BLaER1 (cell line): ENCODE results near the gene PLEKHA1.
A peak's percentile ranks its signal among the peaks of the same experiment; 100 is the strongest.

Source experiments
- H3K27ac ChIP-seq: shearing (Covaris generic); formaldehyde crosslinking; 2 replicates; pipeline ENCODE4 v1.8.1; 2022
- H3K27me3 ChIP-seq: shearing (Covaris generic); formaldehyde crosslinking; 2 replicates; pipeline ENCODE4 v1.8.1; 2022
- H3K36me3 ChIP-seq: shearing (Covaris generic); formaldehyde crosslinking; 2 replicates; pipeline ENCODE4 v1.8.1; 2022
- H3K4me1 ChIP-seq: shearing (Covaris generic); formaldehyde crosslinking; 2 replicates; pipeline ENCODE4 v1.8.1; 2022
- H3K4me2 ChIP-seq: shearing (Covaris generic); formaldehyde crosslinking; 2 replicates; pipeline ENCODE4 v1.8.1; 2022
- H3K4me3 ChIP-seq: shearing (Covaris generic); formaldehyde crosslinking; 2 replicates; pipeline ENCODE4 v1.8.1; 2022
- H3K9ac ChIP-seq: shearing (Covaris generic); formaldehyde crosslinking; 2 replicates; pipeline ENCODE4 v1.8.1; 2022
- H3K9me3 ChIP-seq: shearing (Covaris generic); formaldehyde crosslinking; 2 replicates; pipeline ENCODE4 v1.8.1; 2022
- H4K20me1 ChIP-seq: shearing (Covaris generic); formaldehyde crosslinking; 2 replicates; pipeline ENCODE4 v1.8.1; 2022
- Cebpa-rat ChIP-seq: shearing (Covaris generic); IDR thresholded peaks from 2 replicates; pipeline ENCODE4 v1.8.1; 2022

PLEKHA1 gene

DNA sequence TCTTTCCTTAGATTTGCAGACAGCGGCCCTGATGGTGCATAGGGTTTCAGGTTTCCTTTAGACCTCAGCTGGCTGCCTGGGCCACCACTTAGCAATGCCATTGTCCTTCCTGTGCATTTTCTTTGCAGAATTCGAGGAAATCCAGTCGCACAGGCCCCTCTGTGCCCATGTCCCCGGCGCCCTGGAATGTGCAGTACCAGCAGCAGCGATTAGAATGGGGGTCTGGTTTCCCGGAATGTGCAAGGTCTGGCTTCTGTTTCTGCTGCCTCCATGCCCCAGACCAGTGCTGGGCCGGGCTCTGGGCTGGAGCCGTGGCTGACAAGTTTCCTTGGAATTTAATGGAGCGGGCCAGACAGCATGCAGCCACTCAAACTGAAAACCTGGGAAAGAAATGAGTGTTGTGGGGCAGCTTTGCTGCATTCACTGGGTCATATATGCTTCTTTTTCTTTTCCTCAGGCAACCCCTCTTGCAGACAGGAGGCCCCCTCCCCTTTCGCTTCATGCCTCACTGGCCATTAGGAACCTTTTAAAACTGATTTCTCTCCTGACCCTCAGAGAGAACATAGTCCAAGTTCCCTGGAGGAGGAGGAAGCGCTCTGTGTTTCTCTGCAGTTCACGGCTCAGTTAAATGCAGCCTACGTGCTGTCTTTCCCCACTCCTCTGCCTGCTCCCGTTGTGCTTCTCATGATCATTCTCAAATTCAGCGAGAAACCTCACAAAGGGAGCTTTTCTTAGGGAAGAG is 101.3 kb downstream of the PLEKHA1 start:
- Histone ChIP-seq H3K36me3 (no peaks in the 10 kb centered on the region), H3K9ac (no peak overlapping the region), H3K4me2 (peak overlapping the region; percentile 82), H3K4me1 (peaks cover 32% of the 10 kb centered on the region), H3K27ac (no peak overlapping the region), H3K27me3 (no peaks in the 10 kb centered on the region), H3K9me3 (no peaks in the 10 kb centered on the region), H3K4me3 (no peak overlapping the region), H4K20me1 (no peaks in the 10 kb centered on the region)
- no peak for TF ChIP-seq Cebpa-rat

DNA sequence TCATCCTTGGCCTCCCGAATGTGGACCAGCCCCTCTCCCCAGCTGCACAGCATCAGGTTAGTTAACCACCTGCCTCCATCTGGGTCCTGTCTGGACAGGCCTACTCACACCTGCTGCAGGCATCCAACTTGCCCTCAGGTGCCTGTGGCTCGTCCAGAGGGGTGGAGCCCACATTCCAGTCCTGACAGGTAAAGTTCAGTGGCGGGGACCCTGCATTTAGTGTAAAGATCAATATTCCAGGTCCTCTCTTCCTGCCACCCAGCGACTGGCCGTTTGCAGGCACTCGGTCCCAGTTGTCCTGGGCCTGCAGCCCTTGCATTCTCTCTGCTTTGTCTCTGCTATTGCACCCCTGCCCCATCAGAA is 101.8 kb downstream of the PLEKHA1 start:
- no peak overlapping the region for H3K4me3 ChIP-seq
- peak overlapping the region; percentile 82 for H3K4me2 ChIP-seq
- H3K36me3 ChIP-seq = no peaks in the 10 kb centered on the region
- H3K27me3 ChIP-seq = no peaks in the 10 kb centered on the region
- peaks cover 1% of the 10 kb centered on the region for H3K9me3 ChIP-seq
- H3K9ac ChIP-seq = no peak overlapping the region
- H3K4me1 ChIP-seq = peaks cover 32% of the 10 kb centered on the region
- H3K27ac ChIP-seq = no peak overlapping the region
- no peaks in the 10 kb centered on the region for H4K20me1 ChIP-seq
- TF ChIP-seq Cebpa-rat = no peak

DNA sequence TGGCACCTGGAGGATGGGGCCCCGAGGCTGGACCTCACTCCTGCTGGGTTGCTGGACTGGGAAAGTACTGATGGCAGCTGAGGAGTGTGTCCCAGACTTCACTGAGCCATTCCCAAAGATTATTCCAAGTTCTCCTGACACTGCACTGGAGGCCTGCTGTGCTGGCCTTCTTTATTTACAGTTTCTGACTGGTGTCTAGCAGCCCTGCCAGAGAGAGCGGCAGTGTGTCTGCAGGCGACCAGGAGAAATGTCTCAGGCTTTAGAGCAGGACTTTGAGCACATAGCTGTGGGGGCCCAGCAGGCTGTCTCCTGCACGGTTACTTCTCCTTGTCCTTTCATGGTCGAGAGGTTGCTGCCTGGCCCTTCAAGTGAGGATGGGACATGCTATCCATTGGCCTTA is 102.9 kb downstream of the PLEKHA1 start:
- H3K27ac ChIP-seq = no peak overlapping the region
- H3K9ac ChIP-seq = no peak overlapping the region
- H3K4me3 ChIP-seq = no peak overlapping the region
- peaks cover 32% of the 10 kb centered on the region for H3K4me1 ChIP-seq
- H3K27me3 ChIP-seq = no peaks in the 10 kb centered on the region
- no peak overlapping the region for H3K4me2 ChIP-seq
- H4K20me1 ChIP-seq = no peaks in the 10 kb centered on the region
- TF ChIP-seq Cebpa-rat = no peak
- H3K9me3 ChIP-seq = peaks cover 13% of the 10 kb centered on the region
- H3K36me3 ChIP-seq = no peaks in the 10 kb centered on the region

DNA sequence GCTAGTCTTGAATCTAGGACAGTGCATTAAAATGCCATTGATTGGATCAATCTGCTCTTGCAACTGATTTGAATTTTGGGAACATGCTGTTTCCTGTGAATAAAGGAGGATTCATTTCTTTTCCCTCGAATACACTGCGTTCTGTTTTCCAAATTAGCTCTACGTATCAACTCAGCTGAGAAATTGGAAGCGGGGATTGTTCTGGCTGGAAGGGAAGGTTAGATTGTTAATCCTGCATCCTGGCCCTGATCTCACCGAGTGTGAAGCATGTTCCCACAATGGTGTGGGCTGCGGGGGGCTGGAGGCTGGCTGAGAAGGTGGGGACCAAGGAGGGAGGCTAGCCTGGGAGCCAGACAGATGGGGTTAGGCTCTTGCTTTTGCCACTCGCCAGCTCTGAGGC is 104.5 kb downstream of the PLEKHA1 start:
- no peak overlapping the region for H3K4me3 ChIP-seq
- H4K20me1 ChIP-seq = no peaks in the 10 kb centered on the region
- TF ChIP-seq Cebpa-rat = no peak
- H3K4me2 ChIP-seq = no peak overlapping the region
- H3K9ac ChIP-seq = no peak overlapping the region
- no peaks in the 10 kb centered on the region for H3K36me3 ChIP-seq
- no peak overlapping the region for H3K27ac ChIP-seq
- no peaks in the 10 kb centered on the region; the same call in 1 of the 2 replicates for H3K27me3 ChIP-seq
- H3K9me3 ChIP-seq = peaks cover 13% of the 10 kb centered on the region
- H3K4me1 ChIP-seq = peaks cover 27% of the 10 kb centered on the region

DNA sequence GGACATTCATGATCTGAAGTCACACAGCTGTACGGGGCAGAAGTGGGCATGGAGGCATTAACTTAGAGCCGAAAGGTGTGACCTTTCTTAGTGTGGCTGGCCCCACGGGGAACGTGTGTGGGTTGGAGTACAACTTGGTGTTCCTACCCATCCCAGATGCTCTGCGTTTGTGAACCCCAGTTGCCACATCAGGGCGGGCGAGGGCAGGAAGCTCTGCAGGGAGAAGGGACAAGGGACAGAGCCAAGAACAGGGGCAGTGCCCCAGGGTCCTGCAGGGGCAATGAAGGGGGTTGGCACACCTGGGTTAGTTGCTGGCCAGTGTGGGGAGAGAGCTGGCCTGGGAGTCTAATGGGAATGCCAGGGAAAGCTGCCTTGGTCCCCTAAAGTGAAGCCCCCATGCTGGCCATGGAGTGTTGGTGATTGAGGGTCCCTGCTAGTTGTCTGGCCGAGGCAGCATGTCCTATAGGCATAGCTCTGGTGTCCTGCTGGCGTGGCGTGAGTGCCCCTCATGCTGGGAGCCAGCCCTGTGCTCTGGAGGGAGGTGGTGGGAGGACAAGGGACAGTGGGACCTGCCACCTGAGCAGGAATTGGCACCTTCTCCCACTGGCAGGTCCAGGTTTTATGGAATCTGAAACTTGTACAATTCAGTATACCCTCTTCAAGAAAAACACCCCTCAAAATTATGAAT is 105.8 kb downstream of the PLEKHA1 start:
- Histone ChIP-seq H3K4me1 (peaks cover 14% of the 10 kb centered on the region), H3K9ac (no peak overlapping the region), H3K4me3 (no peak overlapping the region), H3K27me3 (no peaks in the 10 kb centered on the region; the same call in 1 of the 2 replicates), H4K20me1 (no peaks in the 10 kb centered on the region), H3K9me3 (peaks cover 13% of the 10 kb centered on the region), H3K27ac (no peak overlapping the region), H3K36me3 (no peaks in the 10 kb centered on the region), H3K4me2 (no peak overlapping the region)
- TF ChIP-seq Cebpa-rat = no peak

DNA sequence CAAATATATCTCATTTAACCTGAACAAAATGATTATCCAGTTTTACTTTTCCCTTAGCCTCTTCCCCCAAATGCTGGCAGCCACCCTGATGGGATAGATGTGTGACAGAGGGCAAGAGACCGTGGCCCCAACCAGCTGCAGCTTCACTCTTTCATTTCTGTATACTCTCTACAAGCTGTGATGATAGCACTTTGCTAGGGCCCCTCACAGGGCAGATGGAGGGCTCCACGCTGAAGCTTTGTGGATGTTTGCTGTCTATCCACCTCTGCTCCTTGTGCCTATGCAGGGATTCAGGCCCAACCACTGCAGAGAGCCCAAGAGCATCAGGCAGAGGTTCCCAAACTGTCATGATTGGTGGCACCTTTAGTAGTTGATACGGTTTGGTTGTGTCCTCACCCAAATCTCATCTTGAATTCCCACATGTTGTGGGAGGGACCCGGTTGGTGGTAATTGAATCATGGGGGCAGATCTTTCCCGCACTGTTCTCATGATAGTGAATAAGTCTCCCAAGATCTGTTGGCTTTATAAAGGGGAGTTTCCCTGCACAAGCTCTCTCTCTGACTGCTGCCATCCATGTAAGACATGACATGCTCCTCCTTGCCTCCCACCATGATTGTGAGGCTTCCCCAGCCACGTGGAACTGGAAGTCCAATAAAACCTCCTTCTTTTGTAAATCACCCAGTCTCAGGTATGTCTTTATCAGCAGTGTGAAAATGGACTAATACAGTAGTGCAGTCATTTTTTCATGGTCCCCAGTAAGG is 107.0 kb downstream of the PLEKHA1 start:
- no peak overlapping the region for H3K9ac ChIP-seq
- no peak for TF ChIP-seq Cebpa-rat
- no peaks in the 10 kb centered on the region for H3K36me3 ChIP-seq
- H3K4me3 ChIP-seq = no peak overlapping the region
- peaks cover 9% of the 10 kb centered on the region; the same call in 1 of the 2 replicates for H3K4me1 ChIP-seq
- H3K9me3 ChIP-seq = peaks cover 13% of the 10 kb centered on the region
- H3K27ac ChIP-seq = no peak overlapping the region
- H4K20me1 ChIP-seq = no peaks in the 10 kb centered on the region
- no peak overlapping the region for H3K4me2 ChIP-seq
- no peaks in the 10 kb centered on the region; the same call in 1 of the 2 replicates for H3K27me3 ChIP-seq
